ENCODE data around the gene NOTUM. TPM values are rescaled to one million over a fixed set of nuclear protein-coding genes. Genes with fewer than 3 reads are reported as not detected.

Gene NOTUM
- polyA plus RNA-seq, 3 donors, result not detected

- Histone ChIP-seq H4K20me1 (ENCODE audit: insufficient read depth, low read length) (no peaks in the 10 kb centered on the region), H2AFZ (ENCODE audit: insufficient read depth, low read depth, low read length, poor library complexity, severe bottlenecking) (no peak overlapping the region), H3K4me3 (replicated peaks in 1 of 3; ENCODE audit: low read depth in 2 of 3, low read length in 3 of 3) (no peak overlapping the region), H3K27ac (ENCODE audit: low read depth in 1 of 2, low read length in 2 of 2) (no peak overlapping the region), H3K4me2 (replicated peaks; ENCODE audit: extremely low read depth, low read length, poor library complexity, severe bottlenecking) (no peak overlapping the region), H3K9ac (ENCODE audit: insufficient read depth, low read length, poor library complexity, severe bottlenecking) (no peak overlapping the region), H3K4me1 (ENCODE audit: control insufficient read depth in 1 of 2, insufficient read depth in 2 of 2, low read length in 2 of 2) (peaks cover 0 to 4% of the 10 kb centered on the region in 2 donors), H3K36me3 (replicated peaks in 1 of 2; ENCODE audit: control insufficient read depth in 1 of 2, insufficient read depth in 2 of 2, low read length in 2 of 2) (no peaks in the 10 kb centered on the region), H3K79me2 (ENCODE audit: insufficient read depth, low read length) (no peaks in the 10 kb centered on the region), H3K9me3 (replicated peaks in 1 of 2; ENCODE audit: control insufficient read depth in 1 of 2, insufficient read depth in 1 of 2, low read length in 2 of 2) (no peaks in the 10 kb centered on the region), H3K27me3 (ENCODE audit: control insufficient read depth in 2 of 2, insufficient read depth in 2 of 2, low read length in 2 of 2) (peaks cover 0 to under 1% of the 10 kb centered on the region in 2 donors)
- no peaks in the 10 kb centered on the region for H3K36me3 Mint-ChIP-seq
- peaks cover 0 to 5% (median 2%) of the 10 kb centered on the region in 7 donors for H3K9me3 Mint-ChIP-seq
- H3K27me3 Mint-ChIP-seq (ENCODE audit: low read depth in 3 of 3), result peaks cover 7 to 20% (median 20%) of the 10 kb centered on the region in 3 donors
- intact Hi-C loops (cut with micrococcal nuclease), result no loop called here
- TF ChIP-seq CTCF (IDR thresholded peaks at IDR 0.05), result no peak
- H3K27ac Mint-ChIP-seq, result no peak overlapping the region
- no peak for DNase-seq
- no peaks in the 10 kb centered on the region for H3K4me1 Mint-ChIP-seq
- WGBS (ENCODE audit: insufficient coverage), result 87% methylated on average over 15 of the region's 16 CpGs
- H3K4me3 Mint-ChIP-seq, result no peak overlapping the region
Observed at GRCh38 chr17:81952792-81953228, 8.2 kb downstream of the NOTUM start.

GRCh38 chr17:81951785-81952684, 9.0 kb downstream of the NOTUM start:
- H3K36me3 Mint-ChIP-seq, result no peaks in the 10 kb centered on the region
- intact Hi-C loops (cut with micrococcal nuclease), result no loop called here
- Histone ChIP-seq H4K20me1 (ENCODE audit: insufficient read depth, low read length) (no peaks in the 10 kb centered on the region), H3K79me2 (ENCODE audit: insufficient read depth, low read length) (no peaks in the 10 kb centered on the region), H3K36me3 (replicated peaks in 1 of 2; ENCODE audit: control insufficient read depth in 1 of 2, insufficient read depth in 2 of 2, low read length in 2 of 2) (no peaks in the 10 kb centered on the region), H3K4me3 (replicated peaks in 1 of 3; ENCODE audit: low read depth in 2 of 3, low read length in 3 of 3) (no peak overlapping the region), H2AFZ (ENCODE audit: insufficient read depth, low read depth, low read length, poor library complexity, severe bottlenecking) (no peak overlapping the region), H3K27ac (ENCODE audit: low read depth in 1 of 2, low read length in 2 of 2) (no peak overlapping the region), H3K9ac (ENCODE audit: insufficient read depth, low read length, poor library complexity, severe bottlenecking) (no peak overlapping the region), H3K4me1 (ENCODE audit: control insufficient read depth in 1 of 2, insufficient read depth in 2 of 2, low read length in 2 of 2) (peaks cover 0 to 4% of the 10 kb centered on the region in 2 donors), H3K4me2 (replicated peaks; ENCODE audit: extremely low read depth, low read length, poor library complexity, severe bottlenecking) (no peak overlapping the region), H3K27me3 (ENCODE audit: control insufficient read depth in 2 of 2, insufficient read depth in 2 of 2, low read length in 2 of 2) (no peaks in the 10 kb centered on the region), H3K9me3 (replicated peaks in 1 of 2; ENCODE audit: control insufficient read depth in 1 of 2, insufficient read depth in 1 of 2, low read length in 2 of 2) (no peaks in the 10 kb centered on the region)
- H3K4me1 Mint-ChIP-seq, result no peaks in the 10 kb centered on the region
- DNase-seq, result no peak
- peaks cover 0 to 5% (median 2%) of the 10 kb centered on the region in 7 donors for H3K9me3 Mint-ChIP-seq
- no peak overlapping the region for H3K4me3 Mint-ChIP-seq
- no peak overlapping the region for H3K27ac Mint-ChIP-seq
- no peak for TF ChIP-seq CTCF (IDR thresholded peaks at IDR 0.05)
- peaks cover 7 to 17% (median 16%) of the 10 kb centered on the region in 3 donors for H3K27me3 Mint-ChIP-seq (ENCODE audit: low read depth in 3 of 3)
- WGBS (ENCODE audit: insufficient coverage), result 78% methylated on average over 5 of the region's 13 CpGs

All from CD14-positive monocyte (primary cell).